H9 (cell line): ENCODE results near the gene HAT1. TPM values are rescaled to one million over a fixed set of nuclear protein-coding genes. Genes with fewer than 3 reads are reported as not detected.

Source experiments
- DNase-seq: peaks from one replicate; pipeline ENCODE4 v3.0.0-alpha.2; 2017
- H2AFZ ChIP-seq: one replicate; pipeline ENCODE4 v1.6.1; 2013; ENCODE audit warnings: mild to moderate bottlenecking, low read length, control low read depth, moderate library complexity
- H2AK5ac ChIP-seq: 2 replicates; pipeline ENCODE4 v1.6.1; 2013; ENCODE audit warnings: low read length, control low read depth, mixed read lengths; ENCODE audit not compliant: insufficient read length
- H2BK120ac ChIP-seq: one replicate; pipeline ENCODE4 v1.6.1; 2013; ENCODE audit warnings: low read depth, mild to moderate bottlenecking, low read length, control low read depth, inconsistent platforms; ENCODE audit not compliant: poor library complexity, severe bottlenecking
- H2BK12ac ChIP-seq: 2 replicates; pipeline ENCODE4 v1.6.1; 2013; ENCODE audit warnings: low read length, control low read depth, mixed read lengths, low read depth; ENCODE audit not compliant: insufficient read length
- H2BK15ac ChIP-seq: 2 replicates; pipeline ENCODE4 v1.6.1; 2013; ENCODE audit warnings: low read depth, low read length, control low read depth
- H2BK20ac ChIP-seq: one replicate; pipeline ENCODE4 v1.6.1; 2013; ENCODE audit warnings: low read depth, mild to moderate bottlenecking, low read length, control low read depth, inconsistent platforms; ENCODE audit not compliant: poor library complexity, severe bottlenecking
- H2BK5ac ChIP-seq: 2 replicates; pipeline ENCODE4 v1.6.1; 2013; ENCODE audit warnings: low read length, control low read depth, mixed read lengths; ENCODE audit not compliant: insufficient read length
- H3K14ac ChIP-seq: 2 replicates; pipeline ENCODE4 v1.6.1; 2013; ENCODE audit warnings: low read length, control low read depth; ENCODE audit not compliant: insufficient read depth
- H3K18ac ChIP-seq: 2 replicates; pipeline ENCODE4 v1.6.1; 2013; ENCODE audit warnings: low read depth, mild to moderate bottlenecking, mixed read lengths, low read length, control low read depth; ENCODE audit not compliant: insufficient read length
- H3K23ac ChIP-seq: 2 replicates; pipeline ENCODE4 v1.6.1; 2013; ENCODE audit warnings: low read length, control low read depth, mixed read lengths, low read depth; ENCODE audit not compliant: insufficient read length
- H3K23me2 ChIP-seq: 2 replicates; pipeline ENCODE4 v1.6.1; 2013; ENCODE audit warnings: low read depth, mild to moderate bottlenecking, mixed read lengths, low read length, control low read depth; ENCODE audit not compliant: insufficient read length, poor library complexity, severe bottlenecking
- H3K27ac ChIP-seq: 2 replicates; pipeline ENCODE4 v1.5.1; 2013; ENCODE audit warnings: low read length, control low read depth, mixed read lengths, low read depth; ENCODE audit not compliant: insufficient read length
- H3K27me3 ChIP-seq: 2 replicates; pipeline ENCODE4 v1.6.1; 2013; ENCODE audit warnings: low read length, control low read depth, inconsistent platforms; ENCODE audit not compliant: insufficient read depth
- H3K4ac ChIP-seq: 2 replicates; pipeline ENCODE4 v1.6.1; 2013; ENCODE audit warnings: low read depth, mild to moderate bottlenecking, control low read depth, inconsistent platforms, low read length, moderate library complexity
- H3K4me1 ChIP-seq: 2 replicates; pipeline ENCODE4 v1.6.1; 2013; ENCODE audit warnings: low read length, control low read depth, inconsistent platforms; ENCODE audit not compliant: insufficient read depth
- H3K4me2 ChIP-seq: 2 replicates; pipeline ENCODE4 v1.6.1; 2013; ENCODE audit warnings: low read length, control low read depth, mixed read lengths; ENCODE audit not compliant: insufficient read length, insufficient read depth
- H3K56ac ChIP-seq: 2 replicates; pipeline ENCODE4 v1.6.1; 2013; ENCODE audit warnings: low read depth, mild to moderate bottlenecking, mixed read lengths, low read length, control low read depth; ENCODE audit not compliant: insufficient read length
- H3K79me1 ChIP-seq: 2 replicates; pipeline ENCODE4 v1.6.1; 2013; ENCODE audit warnings: low read depth, mild to moderate bottlenecking, moderate library complexity, low read length, control low read depth, inconsistent platforms; ENCODE audit not compliant: insufficient read depth, poor library complexity, severe bottlenecking
- H3K79me2 ChIP-seq: 2 replicates; pipeline ENCODE4 v1.6.1; 2013; ENCODE audit warnings: low read length, control low read depth, inconsistent platforms; ENCODE audit not compliant: insufficient read depth
- H3K9ac ChIP-seq: 2 replicates; pipeline ENCODE4 v1.6.1; 2013; ENCODE audit warnings: low read length, control low read depth, mixed read lengths; ENCODE audit not compliant: insufficient read length; ENCODE audit errors: extremely low read depth
- H3K9me3 ChIP-seq: one replicate; pipeline ENCODE4 v1.6.1; 2013; ENCODE audit warnings: low read depth, low read length, inconsistent platforms; ENCODE audit not compliant: control insufficient read depth
- H3T11ph ChIP-seq: one replicate; pipeline ENCODE4 v1.6.1; 2013; ENCODE audit warnings: mild to moderate bottlenecking, low read length, control low read depth, inconsistent platforms
- H4K20me1 ChIP-seq: one replicate; pipeline ENCODE4 v1.6.1; 2013; ENCODE audit not compliant: control insufficient read depth, insufficient read length, insufficient read depth
- H4K5ac ChIP-seq: 2 replicates; pipeline ENCODE4 v1.6.1; 2013; ENCODE audit warnings: low read depth, mild to moderate bottlenecking, mixed read lengths, low read length, control low read depth; ENCODE audit not compliant: insufficient read length
- H4K8ac ChIP-seq: replicated peaks from 2 replicates; pipeline ENCODE4 v1.6.1; 2013; ENCODE audit warnings: low read length, control low read depth, mixed read lengths, low read depth; ENCODE audit not compliant: insufficient read length
- H4K91ac ChIP-seq: 2 replicates; pipeline ENCODE4 v1.6.1; 2013; ENCODE audit warnings: low read depth, mild to moderate bottlenecking, moderate library complexity, mixed read lengths, low read length, control low read depth; ENCODE audit not compliant: insufficient read length
- H3K27ac Mint-ChIP-seq, 3 experiments: 2 replicates in 2 of 3; 3 replicates in 1 of 3; pipeline ENCODE4 v1.8.0; 2020 to 2021; ENCODE audit warnings: mixed read lengths in 3 of 3, mild to moderate bottlenecking in 1 of 3, moderate library complexity in 1 of 3
- H3K27me3 Mint-ChIP-seq: 2 replicates; pipeline ENCODE4 v1.8.0; 2021; ENCODE audit warnings: low read depth, mild to moderate bottlenecking, moderate library complexity, mixed read lengths
- H3K36me3 Mint-ChIP-seq, 3 experiments: 2 replicates in 2 of 3; 3 replicates in 1 of 3; pipeline ENCODE4 v1.8.0; 2020 to 2021; ENCODE audit warnings: low read depth in 3 of 3, mixed read lengths in 3 of 3; ENCODE audit not compliant: insufficient read depth in 1 of 3
- H3K4me1 Mint-ChIP-seq, 2 experiments: 2 replicates each; pipeline ENCODE4 v1.8.0; 2020; ENCODE audit warnings: mixed read lengths in 2 of 2
- H3K4me3 Mint-ChIP-seq, 2 experiments: 2 replicates in 1 of 2; 3 replicates in 1 of 2; pipeline ENCODE4 v1.8.0; 2020 to 2021; ENCODE audit warnings: mild to moderate bottlenecking in 2 of 2, mixed read lengths in 2 of 2, moderate library complexity in 1 of 2
- H3K9me3 Mint-ChIP-seq, 2 experiments: 2 replicates in 1 of 2; 3 replicates in 1 of 2; pipeline ENCODE4 v1.8.0; 2020; ENCODE audit warnings: mild to moderate bottlenecking in 2 of 2, mixed read lengths in 2 of 2, moderate library complexity in 1 of 2
- WGBS: extraction: QIAGEN DNeasy Blood & Tissue Kit; methylation state at CpG from one replicate; pipeline ENCODE4 v1.1.7; 2013; ENCODE audit warnings: missing lambda C conversion rate, low lambda C conversion rate, mixed read lengths; ENCODE audit not compliant: insufficient read length; ENCODE audit errors: extremely low coverage; 5-methylcytosine and 5-hydroxymethylcytosine counted together
- total RNA-seq: library from RNA; stranded (reverse); gene quantifications from 2 replicates; pipeline ENCODE4 v1.2.1, GENCODE V29; 2021
- TF ChIP-seq, protein P1 (sequence below): fragments of 200-600 bp; sonication (generic); conservative IDR thresholded peaks from 3 replicates; pipeline ENCODE4 v1.8.0; 2021; ENCODE audit warnings: antibody characterized with exemption, mild to moderate bottlenecking

The HAT1 gene
- total RNA-seq, 1 experiment from 2014 or later, result 73.0 TPM

- Histone ChIP-seq H3K27me3 (no peaks in the 10 kb centered on the region), H3K79me1 (no peaks in the 10 kb centered on the region), H4K8ac (no peak overlapping the region), H3K4ac (no peak overlapping the region), H2BK15ac (no peak overlapping the region), H3K4me1 (no peaks in the 10 kb centered on the region), H3T11ph (no peak overlapping the region), H3K56ac (no peak overlapping the region), H3K9ac (no peak overlapping the region), H2AK5ac (no peak overlapping the region), H4K5ac (no peak overlapping the region), H4K91ac (no peak overlapping the region), H3K27ac (no peak overlapping the region), H2BK20ac (no peak overlapping the region), H3K79me2 (no peaks in the 10 kb centered on the region), H3K23me2 (no peaks in the 10 kb centered on the region), H3K14ac (no peak overlapping the region), H3K9me3 (no peaks in the 10 kb centered on the region), H2BK120ac (no peak overlapping the region), H3K18ac (no peak overlapping the region), H3K23ac (no peak overlapping the region), H2BK12ac (no peak overlapping the region), H4K20me1 (no peaks in the 10 kb centered on the region), H3K4me2 (no peak overlapping the region), H2AFZ (no peak overlapping the region), H2BK5ac (no peak overlapping the region)
- no CpG with 5 or more reads among the region's 3 CpGs for WGBS
- no peaks in the 10 kb centered on the region for H3K9me3 Mint-ChIP-seq
- TF ChIP-seq, protein P1, sequence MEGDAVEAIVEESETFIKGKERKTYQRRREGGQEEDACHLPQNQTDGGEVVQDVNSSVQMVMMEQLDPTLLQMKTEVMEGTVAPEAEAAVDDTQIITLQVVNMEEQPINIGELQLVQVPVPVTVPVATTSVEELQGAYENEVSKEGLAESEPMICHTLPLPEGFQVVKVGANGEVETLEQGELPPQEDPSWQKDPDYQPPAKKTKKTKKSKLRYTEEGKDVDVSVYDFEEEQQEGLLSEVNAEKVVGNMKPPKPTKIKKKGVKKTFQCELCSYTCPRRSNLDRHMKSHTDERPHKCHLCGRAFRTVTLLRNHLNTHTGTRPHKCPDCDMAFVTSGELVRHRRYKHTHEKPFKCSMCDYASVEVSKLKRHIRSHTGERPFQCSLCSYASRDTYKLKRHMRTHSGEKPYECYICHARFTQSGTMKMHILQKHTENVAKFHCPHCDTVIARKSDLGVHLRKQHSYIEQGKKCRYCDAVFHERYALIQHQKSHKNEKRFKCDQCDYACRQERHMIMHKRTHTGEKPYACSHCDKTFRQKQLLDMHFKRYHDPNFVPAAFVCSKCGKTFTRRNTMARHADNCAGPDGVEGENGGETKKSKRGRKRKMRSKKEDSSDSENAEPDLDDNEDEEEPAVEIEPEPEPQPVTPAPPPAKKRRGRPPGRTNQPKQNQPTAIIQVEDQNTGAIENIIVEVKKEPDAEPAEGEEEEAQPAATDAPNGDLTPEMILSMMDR, result no peak
- H3K27me3 Mint-ChIP-seq, result no peaks in the 10 kb centered on the region
- peaks cover 6 to 23% (median 18%) of the 10 kb centered on the region in 3 experiments; a peak in 5 of 7 replicates for H3K36me3 Mint-ChIP-seq
- H3K4me1 Mint-ChIP-seq, result 0 out of 4 replicates have a peak, but pooled peaks cover 0 to 3% of the 10 kb centered on the region in 2 experiments
- no peak for DNase-seq
- no peak overlapping the region for H3K4me3 Mint-ChIP-seq
- H3K27ac Mint-ChIP-seq, result no peak overlapping the region
These were observed 43.4 kb downstream of the HAT1 start for GRCh38 chr2:171965661-171966060.
